HFFc6 (cell line): ENCODE results near the gene CXCR2. TPM values are rescaled to one million over a fixed set of nuclear protein-coding genes. Genes with fewer than 3 reads are reported as not detected.

ENCODE experiments used
- DNase-seq: peaks from one replicate; pipeline ENCODE4 v3.0.0-alpha.2; 2018
- H3K27ac Mint-ChIP-seq: 2 replicates; pipeline ENCODE4 v1.8.0; 2020; ENCODE audit warnings: mild to moderate bottlenecking, mixed read lengths
- H3K27me3 Mint-ChIP-seq: 2 replicates; pipeline ENCODE4 v1.8.0; 2021; ENCODE audit warnings: mild to moderate bottlenecking, moderate library complexity, mixed read lengths; ENCODE audit not compliant: insufficient read depth
- H3K36me3 Mint-ChIP-seq: 2 replicates; pipeline ENCODE4 v1.8.0; 2021; ENCODE audit warnings: low read depth, mixed read lengths
- H3K4me1 Mint-ChIP-seq: 2 replicates; pipeline ENCODE4 v1.8.0; 2020; ENCODE audit warnings: low read depth, mixed read lengths
- H3K4me3 Mint-ChIP-seq: 2 replicates; pipeline ENCODE4 v1.8.0; 2020; ENCODE audit warnings: mild to moderate bottlenecking, moderate library complexity, mixed read lengths
- H3K9me3 Mint-ChIP-seq: 2 replicates; pipeline ENCODE4 v1.8.0; 2020; ENCODE audit warnings: mild to moderate bottlenecking, mixed read lengths
- CTCF ChIP-seq: fragments of 200-600 bp; sonication (generic); IDR thresholded peaks from 2 replicates; pipeline ENCODE4 v1.5.0; 2021; ENCODE audit warnings: antibody characterized with exemption, mild to moderate bottlenecking
- long read RNA-seq: library from polyadenylated mRNA; unstranded; transcript quantifications from one replicate; pipeline ENCODE4 v2.0.0, GENCODE V29; 2019
- total RNA-seq, 6 experiments: library from RNA; stranded (reverse); fragmentation: NEBNext Ultra II Directional; extraction: Animal tissue kit (Norgen Biotek cat#: 25700); gene quantifications; 2 replicates in 1 of 6; 3 replicates in 5 of 6; pipeline ENCODE4 v1.2.3, GENCODE V29; 2021

The CXCR2 gene
- not detected for total RNA-seq
- long read RNA-seq = 0 reads

GRCh38 chr2:218125626-218126080 lies at the start of gene CXCR2:
TSS of gene CXCR2 (plus strand) at chr2:218126028. CDS start at chr2:218134802, 8,774 bp downstream.
- H3K36me3 Mint-ChIP-seq = 0 out of 2 replicates have a peak, but pooled peaks cover 14% of the 10 kb centered on the region
- DNase-seq = no peak
- peaks cover 17% of the 10 kb centered on the region for H3K9me3 Mint-ChIP-seq
- H3K27me3 Mint-ChIP-seq = peaks cover 39% of the 10 kb centered on the region
- H3K27ac Mint-ChIP-seq = no peak within 1 kb of the TSS
- no peak for TF ChIP-seq CTCF
- no peak within 1 kb of the TSS for H3K4me3 Mint-ChIP-seq
- H3K4me1 Mint-ChIP-seq = no peaks in the 10 kb centered on the region

DNA sequence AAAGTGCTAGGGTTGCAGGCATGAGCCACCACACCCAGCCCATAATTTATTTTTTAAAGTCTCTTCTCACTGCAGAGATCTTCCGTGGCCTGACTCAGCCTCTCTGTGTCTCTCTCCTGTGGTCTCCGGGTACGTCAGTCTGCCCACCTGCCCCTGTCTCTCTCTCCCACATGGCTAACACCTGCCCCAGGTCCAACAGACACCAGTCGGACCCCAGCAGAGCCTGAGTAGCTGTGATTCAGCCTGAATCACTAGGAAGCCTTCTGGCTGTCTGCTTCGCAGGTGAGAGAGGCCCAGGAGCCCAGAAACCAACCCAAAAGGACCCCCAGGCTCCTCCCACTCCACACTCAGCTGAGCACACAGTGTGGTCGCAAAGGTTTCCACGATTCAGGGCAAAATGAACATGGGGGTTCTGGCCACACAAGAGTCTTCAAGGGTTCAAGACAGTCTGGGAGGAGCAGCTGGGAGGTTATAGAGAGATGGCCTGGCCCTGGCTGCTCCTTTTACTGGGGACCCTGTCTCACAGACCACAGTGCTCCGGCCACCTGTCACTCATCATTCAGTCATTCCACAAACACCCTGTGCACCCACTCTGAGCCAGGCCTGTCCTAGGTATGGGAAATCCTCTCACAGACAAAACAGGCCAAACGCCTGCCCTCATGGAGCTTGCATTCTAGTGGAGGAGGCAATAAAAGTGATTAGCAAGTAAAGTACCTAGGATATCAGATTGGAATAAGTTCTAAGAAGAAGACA lies 48.2 kb upstream of the CXCR2 start:
- Mint-ChIP-seq H3K27ac (no peak overlapping the region), H3K9me3 (no peaks in the 10 kb centered on the region), H3K4me3 (no peak overlapping the region), H3K36me3 (peaks cover 4% of the 10 kb centered on the region; the same call in 1 of the 2 replicates), H3K27me3 (peaks cover 42% of the 10 kb centered on the region), H3K4me1 (peaks cover 19% of the 10 kb centered on the region)
- no peak for TF ChIP-seq CTCF
- DNase-seq = no peak

DNA sequence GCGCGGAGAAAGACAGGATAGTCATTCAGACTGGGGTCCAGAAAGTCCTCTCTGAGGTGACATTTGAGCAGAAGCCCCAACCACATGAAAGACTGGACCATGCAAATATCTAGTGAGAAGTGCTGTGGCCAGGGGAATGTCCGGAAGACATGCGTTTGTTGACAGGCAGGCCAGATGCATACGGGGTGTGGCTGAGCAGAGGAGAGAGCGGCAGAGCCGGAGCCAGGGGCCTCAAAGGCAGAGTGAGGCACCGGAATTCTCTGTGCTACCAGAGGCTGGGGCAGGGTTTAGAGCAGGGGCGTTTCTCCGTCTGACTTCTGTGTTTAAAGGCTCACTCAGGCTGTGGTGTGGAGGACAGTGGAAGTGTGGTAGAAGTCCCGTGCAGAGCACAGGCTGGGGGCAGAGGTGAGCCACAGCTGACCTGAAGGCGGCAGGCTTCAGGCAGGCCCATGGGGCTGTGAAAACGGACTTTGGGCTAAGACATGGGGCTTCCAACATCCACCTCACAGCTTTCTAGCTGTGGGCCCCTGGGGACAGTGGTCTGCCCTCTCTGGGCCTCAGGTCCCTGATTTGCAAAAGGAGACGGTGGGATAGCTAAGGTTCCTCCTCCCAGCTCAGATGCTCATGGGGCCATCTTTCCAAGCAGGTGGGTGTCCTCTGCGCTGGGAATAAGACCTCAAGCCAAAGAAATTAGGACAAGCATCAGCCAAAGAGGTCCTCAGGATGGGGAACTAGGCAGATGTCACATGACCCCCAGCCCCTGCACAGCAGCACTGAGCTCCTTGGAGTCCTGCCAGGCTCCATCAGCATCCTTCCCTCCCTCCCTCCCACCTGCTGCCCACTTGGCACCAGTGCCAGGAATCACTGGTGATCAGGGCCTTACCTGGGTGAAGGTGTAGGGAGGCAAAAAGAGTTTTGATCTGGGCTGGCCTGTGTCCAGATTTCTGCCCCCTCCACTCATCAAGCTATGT lies 45.6 kb upstream of the CXCR2 start:
- no peak for DNase-seq
- peaks cover 2% of the 10 kb centered on the region for H3K9me3 Mint-ChIP-seq
- peaks cover 33% of the 10 kb centered on the region for H3K27me3 Mint-ChIP-seq
- peaks cover 20% of the 10 kb centered on the region for H3K4me1 Mint-ChIP-seq
- H3K4me3 Mint-ChIP-seq = no peak overlapping the region
- TF ChIP-seq CTCF = no peak
- H3K36me3 Mint-ChIP-seq = peaks cover 5% of the 10 kb centered on the region; the same call in 1 of the 2 replicates
- no peak overlapping the region for H3K27ac Mint-ChIP-seq

- peaks cover 10% of the 10 kb centered on the region for H3K9me3 Mint-ChIP-seq
- TF ChIP-seq CTCF = no peak
- peaks cover 20% of the 10 kb centered on the region for H3K4me1 Mint-ChIP-seq
- peaks cover 8% of the 10 kb centered on the region for H3K36me3 Mint-ChIP-seq
- no peak overlapping the region for H3K4me3 Mint-ChIP-seq
- peak overlapping the region; percentile 70 for H3K27ac Mint-ChIP-seq
- H3K27me3 Mint-ChIP-seq = peaks cover 33% of the 10 kb centered on the region
- DNase-seq = no peak
These were observed 44.8 kb upstream of the CXCR2 start for GRCh38 chr2:218081063-218081462.

GRCh38 chr2:218081695-218082094 lies 44.1 kb upstream of the CXCR2 start:
- H3K4me3 Mint-ChIP-seq = peak overlapping the region; percentile 48
- H3K9me3 Mint-ChIP-seq = peaks cover 17% of the 10 kb centered on the region
- DNase-seq = peak; percentile 73
- TF ChIP-seq CTCF = no peak
- H3K36me3 Mint-ChIP-seq = peaks cover 14% of the 10 kb centered on the region
- peak overlapping the region; percentile 70 for H3K27ac Mint-ChIP-seq
- peaks cover 36% of the 10 kb centered on the region for H3K27me3 Mint-ChIP-seq
- peaks cover 20% of the 10 kb centered on the region for H3K4me1 Mint-ChIP-seq
